Transverse colon (tissue), 4 donors: ENCODE results near the gene SEC22A. TPM values are rescaled to one million over a fixed set of nuclear protein-coding genes. Genes with fewer than 3 reads are reported as not detected.

ENCODE experiments used
- DNase-seq: peaks from one replicate; pipeline ENCODE4 v3.0.0-alpha.2; 2019
- H3K27ac ChIP-seq, 4 donors: fragments of 200-600 bp; sonication (generic); 2 replicates each; pipeline ENCODE4 v1.5.1; 2016 to 2018; ENCODE audit warnings: inconsistent platforms in 4 of 4
- H3K27me3 ChIP-seq: fragments of 200-600 bp; sonication (generic); 2 replicates; pipeline ENCODE4 v1.5.1; 2017; ENCODE audit warnings: inconsistent platforms
- H3K36me3 ChIP-seq, 4 donors: fragments of 200-600 bp; sonication (generic); 2 replicates each; pipeline ENCODE4 v1.5.1; 2017 to 2019; ENCODE audit warnings: inconsistent platforms in 4 of 4
- H3K4me1 ChIP-seq, 4 donors: fragments of 200-600 bp; sonication (generic); 2 replicates each; pipeline ENCODE4 v1.5.1; 2017 to 2020; ENCODE audit warnings: inconsistent platforms in 4 of 4
- H3K4me3 ChIP-seq, 4 donors: fragments of 200-600 bp; sonication (generic); 1 replicate in 1 of 4; 2 replicates in 3 of 4; pipeline versions ENCODE4 v1.5.1 to v1.6.1; 2017 to 2019; ENCODE audit warnings: inconsistent platforms in 4 of 4
- H3K9me3 ChIP-seq, 2 donors: fragments of 200-600 bp; sonication (generic); 2 replicates each; pipeline ENCODE4 v1.5.1; 2017 to 2019; ENCODE audit warnings: inconsistent platforms in 2 of 2
- EP300 ChIP-seq: sonication (generic); formaldehyde crosslinking; IDR thresholded peaks from one replicate; pipeline ENCODE4 v1.6.1; 2017; ENCODE audit warnings: antibody characterized with exemption, low read depth
- POLR2A ChIP-seq: fragments of 450-650 bp; IDR thresholded peaks from one replicate; pipeline ENCODE4 v1.6.1; 2016; ENCODE audit warnings: antibody characterized with exemption, mild to moderate bottlenecking, moderate library complexity
- POLR2AphosphoS5 ChIP-seq, 3 donors: sonication (generic); formaldehyde crosslinking; IDR thresholded peaks; one replicate each; pipeline ENCODE4 v1.6.1; 2016; ENCODE audit warnings: antibody characterized with exemption in 3 of 3
- WGBS, 2 donors: methylation state at CpG; one replicate each; pipeline ENCODE4 v1.1.5; 2018; ENCODE audit warnings: low coverage in 1 of 2; 5-methylcytosine and 5-hydroxymethylcytosine counted together
- in situ Hi-C, 4 donors: fragments of 200-750 bp; cut with MboI; loops; one replicate each; pipeline versions ENCODE4 v1.15.0 to v1.15.1; 2017; ENCODE audit warnings: low sequenced_read_pairs in 3 of 4, low pct_ligation_motif_present in 1 of 4, low pct_unique_long_range_greater_than_20kb in 1 of 4
- intact Hi-C: fragments of 100-400 bp; cut with DNase I; formaldehyde crosslinking; loops from one replicate; pipeline ENCODE4 v1.15.1; 2023; ENCODE audit warnings: low total_unique reads
- total RNA-seq, 4 donors: library from RNA; depleted of rRNA; stranded (reverse); fragments of >200 nt; gene quantifications; one replicate each; pipeline ENCODE4 v1.1.0, GENCODE V29; 2016
- TF ChIP-seq, protein P1 (sequence below), 5 experiments: fragments of 200-600 bp in 3 of 5; fragments of 450-650 bp in 2 of 5; sonication (generic) in 3 of 5; IDR thresholded peaks; 1 replicate in 2 of 5; 2 replicates in 3 of 5; pipeline ENCODE4 v1.5.1; 2016 to 2017; ENCODE audit warnings: antibody characterized with exemption in 5 of 5, inconsistent platforms in 3 of 5, mild to moderate bottlenecking in 2 of 5, moderate library complexity in 1 of 5

Gene SEC22A
- total RNA-seq, 4 donors from 2014 or later, result 4.5 to 33.8 (median 17.6) TPM

DNA sequence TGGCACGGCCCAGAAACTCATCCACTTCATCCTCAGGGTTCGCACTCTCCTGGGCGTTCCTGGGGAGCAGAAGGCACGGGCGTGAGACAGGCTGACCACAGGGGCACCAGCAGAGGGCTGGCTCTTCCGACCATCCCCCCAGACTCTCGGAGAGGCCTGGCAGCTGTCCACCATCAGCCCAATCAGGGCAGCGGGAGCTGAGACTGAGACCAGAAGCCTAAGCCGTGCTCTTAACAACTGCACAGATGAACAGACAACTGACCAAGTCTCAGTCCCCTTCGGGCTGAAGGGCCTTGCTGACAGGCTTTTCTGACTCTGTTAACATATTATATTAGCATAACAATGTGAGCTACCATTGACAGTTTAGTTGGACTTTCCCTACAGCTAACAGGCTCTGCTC is 118.0 kb downstream of the SEC22A start:
- 69% methylated on average over 10 of the region's 10 CpGs; no CpG with 5 or more reads in 1 of the 2 donors for WGBS, 2 donors
- H3K9me3 ChIP-seq, result no peaks in the 10 kb centered on the region
- H3K4me3 ChIP-seq, result no peak overlapping the region
- no peaks in the 10 kb centered on the region for H3K36me3 ChIP-seq
- intact Hi-C loops (no loop called here), in situ Hi-C loops (loop anchor here in 3 of 4 donors (10.0 kb wide), 3 partner anchors 165 to 245 kb away; no protein-coding TSS in a partner anchor)
- no peaks in the 10 kb centered on the region for H3K27me3 ChIP-seq
- no peaks in the 10 kb centered on the region for H3K4me1 ChIP-seq
- TF ChIP-seq POLR2AphosphoS5 (IDR thresholded peaks at IDR 0.05), result no peak
- no peak for TF ChIP-seq POLR2A
- TF ChIP-seq, protein P1, sequence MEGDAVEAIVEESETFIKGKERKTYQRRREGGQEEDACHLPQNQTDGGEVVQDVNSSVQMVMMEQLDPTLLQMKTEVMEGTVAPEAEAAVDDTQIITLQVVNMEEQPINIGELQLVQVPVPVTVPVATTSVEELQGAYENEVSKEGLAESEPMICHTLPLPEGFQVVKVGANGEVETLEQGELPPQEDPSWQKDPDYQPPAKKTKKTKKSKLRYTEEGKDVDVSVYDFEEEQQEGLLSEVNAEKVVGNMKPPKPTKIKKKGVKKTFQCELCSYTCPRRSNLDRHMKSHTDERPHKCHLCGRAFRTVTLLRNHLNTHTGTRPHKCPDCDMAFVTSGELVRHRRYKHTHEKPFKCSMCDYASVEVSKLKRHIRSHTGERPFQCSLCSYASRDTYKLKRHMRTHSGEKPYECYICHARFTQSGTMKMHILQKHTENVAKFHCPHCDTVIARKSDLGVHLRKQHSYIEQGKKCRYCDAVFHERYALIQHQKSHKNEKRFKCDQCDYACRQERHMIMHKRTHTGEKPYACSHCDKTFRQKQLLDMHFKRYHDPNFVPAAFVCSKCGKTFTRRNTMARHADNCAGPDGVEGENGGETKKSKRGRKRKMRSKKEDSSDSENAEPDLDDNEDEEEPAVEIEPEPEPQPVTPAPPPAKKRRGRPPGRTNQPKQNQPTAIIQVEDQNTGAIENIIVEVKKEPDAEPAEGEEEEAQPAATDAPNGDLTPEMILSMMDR (IDR thresholded peaks at IDR 0.05), result no peak
- no peak for TF ChIP-seq EP300
- DNase-seq, result no peak
- no peak overlapping the region for H3K27ac ChIP-seq

DNA sequence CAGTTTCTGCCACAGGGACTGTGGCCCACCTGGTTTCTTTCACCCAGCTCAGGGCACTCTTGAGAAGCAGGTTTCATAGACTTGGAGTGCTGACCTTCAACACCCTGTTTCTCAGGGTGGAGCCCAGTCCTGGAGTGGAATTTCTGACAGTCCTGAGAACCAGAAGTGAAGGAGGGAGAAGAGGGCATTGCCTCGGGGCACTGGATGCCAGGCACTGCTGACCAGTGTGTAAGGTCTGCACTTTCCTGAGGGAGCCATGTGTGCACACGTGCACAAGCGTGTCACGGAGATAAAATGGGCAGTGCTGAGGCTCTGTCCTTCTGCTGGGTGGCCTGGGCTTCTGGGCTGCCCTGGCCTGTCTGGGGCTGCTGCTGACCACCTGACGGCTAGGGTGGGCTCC is 118.5 kb downstream of the SEC22A start:
- Histone ChIP-seq H3K36me3 (no peaks in the 10 kb centered on the region), H3K27me3 (no peaks in the 10 kb centered on the region), H3K4me1 (no peaks in the 10 kb centered on the region), H3K9me3 (no peaks in the 10 kb centered on the region), H3K4me3 (no peak overlapping the region), H3K27ac (no peak overlapping the region)
- WGBS, 2 donors, result 60 to 84% methylated on average over 1 to 5 of the region's 5 CpGs
- TF ChIP-seq POLR2AphosphoS5 (IDR thresholded peaks at IDR 0.05) (no peak), EP300 (no peak), POLR2A (no peak)
- TF ChIP-seq, protein P1 (IDR thresholded peaks at IDR 0.05), result no peak
- DNase-seq, result no peak
- in situ Hi-C loops (loop anchor here in 3 of 4 donors (10.0 kb wide), 3 partner anchors 165 to 245 kb away; no protein-coding TSS in a partner anchor), intact Hi-C loops (no loop called here)

DNA sequence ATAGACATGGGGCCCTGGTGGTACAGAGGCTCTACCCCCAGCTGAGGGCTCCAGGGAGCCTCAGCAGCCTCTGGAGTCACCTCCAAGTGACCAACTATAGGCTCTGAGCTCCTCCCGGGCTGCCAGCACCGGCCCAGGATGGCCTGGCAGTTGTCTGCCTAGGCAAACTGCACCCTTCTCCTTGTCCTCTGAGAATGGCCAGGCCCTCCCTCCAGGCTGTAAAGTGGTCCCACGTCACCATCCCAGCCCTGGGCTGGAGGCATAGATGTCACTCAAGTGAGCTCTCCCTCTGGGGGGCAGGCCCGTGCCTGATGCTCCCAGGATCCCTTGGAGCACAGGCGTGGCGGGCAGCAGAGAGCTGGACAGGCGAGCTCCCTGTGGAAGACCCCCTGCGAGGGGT is 120.1 kb downstream of the SEC22A start:
- Histone ChIP-seq H3K27me3 (no peaks in the 10 kb centered on the region), H3K4me1 (no peaks in the 10 kb centered on the region), H3K4me3 (no peak overlapping the region), H3K36me3 (no peaks in the 10 kb centered on the region), H3K9me3 (no peaks in the 10 kb centered on the region), H3K27ac (no peak overlapping the region)
- no peak for DNase-seq
- in situ Hi-C loops (loop anchor here in 3 of 4 donors (10.0 kb wide), 3 partner anchors 163 to 243 kb away; no protein-coding TSS in a partner anchor), intact Hi-C loops (no loop called here)
- TF ChIP-seq EP300 (no peak), POLR2A (no peak), POLR2AphosphoS5 (IDR thresholded peaks at IDR 0.05) (no peak)
- TF ChIP-seq, protein P1 (IDR thresholded peaks at IDR 0.05), result no peak
- 77% methylated on average over 7 of the region's 8 CpGs; no CpG with 5 or more reads in 1 of the 2 donors for WGBS, 2 donors

DNA sequence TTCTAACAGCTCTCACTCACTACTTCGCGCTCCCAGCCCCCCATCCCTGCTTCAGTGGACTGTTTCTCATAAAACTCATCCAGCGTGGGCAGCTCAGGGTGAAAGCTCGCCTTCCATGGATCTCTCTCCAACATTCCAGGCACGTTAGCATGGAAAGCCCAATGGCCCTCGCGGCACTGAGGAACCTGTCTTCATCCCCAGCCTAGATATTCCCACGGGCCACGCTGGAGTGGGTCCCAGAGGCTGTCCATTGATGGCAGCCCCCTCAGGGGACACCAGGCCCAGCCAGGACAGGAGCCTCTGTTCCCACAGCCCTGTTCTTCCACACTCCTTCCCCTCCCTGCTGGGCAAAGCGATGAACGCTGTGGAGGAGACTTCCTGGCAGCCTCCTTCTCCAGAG is 121.1 kb downstream of the SEC22A start:
- in situ Hi-C loops, result loop anchor here in 3 of 4 donors (10.0 kb wide), 3 partner anchors 162 to 242 kb away; no protein-coding TSS in a partner anchor
- Histone ChIP-seq H3K4me3 (no peak overlapping the region), H3K4me1 (no peaks in the 10 kb centered on the region), H3K27ac (no peak overlapping the region), H3K9me3 (no peaks in the 10 kb centered on the region), H3K27me3 (no peaks in the 10 kb centered on the region), H3K36me3 (no peaks in the 10 kb centered on the region)
- intact Hi-C loops, result no loop called here
- 82 to 90% methylated on average over 2 to 11 of the region's 11 CpGs for WGBS, 2 donors
- no peak for DNase-seq
- TF ChIP-seq, protein P1 (IDR thresholded peaks at IDR 0.05), result no peak
- TF ChIP-seq POLR2A (no peak), EP300 (no peak), POLR2AphosphoS5 (IDR thresholded peaks at IDR 0.05) (no peak)

Other genes starting within 250 kb of the SEC22A start
- 1 to 10 TPM in 1 of 4 donors, under 1 TPM in 2, not detected in 1; 0.16 to 1.4 (median 0.27) TPM for gene SEMA5B, start 174.2 kb upstream of the SEC22A start, total RNA-seq
- gene PDIA5, start 134.9 kb upstream of the SEC22A start, total RNA-seq, result 100 to 1,000 TPM in 2 of 4 donors, 10 to 100 TPM in 2; 17.3 to 185 (median 65.1) TPM
- gene ADCY5, start 247.1 kb downstream of the SEC22A start, total RNA-seq, result 10 to 100 TPM; 13.9 to 42.0 (median 28.6) TPM